Measurements from ENCODE around the gene NTN4. TPM values are rescaled to one million over a fixed set of nuclear protein-coding genes. Genes with fewer than 3 reads are reported as not detected.

NTN4 gene
- total and polyA plus RNA-seq, 10 of the 15 experiments (the other 5 are each of a cell fraction or from before 2014, with no cell fraction given) = 0.15 TPM; not detected in 9

DNA sequence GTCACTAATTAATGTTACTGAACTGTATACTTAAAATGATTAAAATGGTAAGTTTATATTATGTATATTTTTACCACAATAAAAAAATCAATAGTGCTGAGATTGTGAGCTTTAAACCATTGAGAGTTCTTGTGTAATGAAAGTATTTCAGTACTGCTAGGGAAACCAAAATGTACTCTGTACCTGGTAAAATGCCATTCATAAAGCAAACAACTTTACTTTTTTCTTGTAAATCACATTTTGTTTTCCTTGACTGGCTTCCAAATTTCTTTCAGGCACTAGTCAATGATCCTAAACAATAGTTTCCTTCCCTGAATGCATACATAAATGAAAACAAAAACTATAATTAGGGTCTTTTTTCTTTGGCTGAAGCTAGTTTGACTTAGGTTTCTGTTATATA is 38.8 kb upstream of the NTN4 start:
- Histone ChIP-seq H3K4me3 (no peak overlapping the region), H3K4me1 (ENCODE audit: control insufficient read depth, insufficient read depth, low read length) (no peaks in the 10 kb centered on the region), H3K27me3 (replicated peaks in 1 of 2; ENCODE audit: control insufficient read depth in 2 of 2, insufficient read depth in 2 of 2, low read length in 1 of 2) (peaks cover 0 to 3% of the 10 kb centered on the region in 2 experiments; a peak in 1 of 4 replicates), H3K79me2 (ENCODE audit: control insufficient read depth, insufficient read depth, low read length) (no peaks in the 10 kb centered on the region), H3K4me2 (ENCODE audit: control insufficient read depth, insufficient read depth) (no peak overlapping the region), H3K9ac (ENCODE audit: control insufficient read depth, insufficient read depth, low read length) (no peak overlapping the region), H3K9me3 (replicated peaks; ENCODE audit: control insufficient read depth, insufficient read depth, low read length) (no peaks in the 10 kb centered on the region), H3K27ac (ENCODE audit: control insufficient read depth, insufficient read depth) (no peak overlapping the region), H3K36me3 (ENCODE audit: control insufficient read depth in 2 of 2, insufficient read depth in 2 of 2, low read length in 1 of 2) (no peaks in the 10 kb centered on the region), H2AFZ (ENCODE audit: control insufficient read depth, low read depth, low read length) (no peak overlapping the region), H4K20me1 (ENCODE audit: control insufficient read depth, insufficient read depth) (no peaks in the 10 kb centered on the region)
- SMC1A ChIA-PET (ENCODE audit: uncharacterized antibody, unreplicated experiment) = no interaction called here
- RAD21 ChIA-PET (ENCODE audit: unreplicated experiment) = no interaction called here
- DNase-seq (ENCODE audit: low read depth, low spot score) (no peak), FAIRE-seq (no peak), ATAC-seq (no peak)
- intact Hi-C loops (cut with micrococcal nuclease; ENCODE audit: unreplicated experiment) = no loop called here
- CTCF ChIA-PET = no interaction called here
- POLR2A ChIA-PET = no interaction called here
- no peak for TF ChIP-seq BCL11A (IDR thresholded peaks at IDR 0.05; ENCODE audit: low read depth, low read length)
- TF ChIP-seq, protein P1, sequence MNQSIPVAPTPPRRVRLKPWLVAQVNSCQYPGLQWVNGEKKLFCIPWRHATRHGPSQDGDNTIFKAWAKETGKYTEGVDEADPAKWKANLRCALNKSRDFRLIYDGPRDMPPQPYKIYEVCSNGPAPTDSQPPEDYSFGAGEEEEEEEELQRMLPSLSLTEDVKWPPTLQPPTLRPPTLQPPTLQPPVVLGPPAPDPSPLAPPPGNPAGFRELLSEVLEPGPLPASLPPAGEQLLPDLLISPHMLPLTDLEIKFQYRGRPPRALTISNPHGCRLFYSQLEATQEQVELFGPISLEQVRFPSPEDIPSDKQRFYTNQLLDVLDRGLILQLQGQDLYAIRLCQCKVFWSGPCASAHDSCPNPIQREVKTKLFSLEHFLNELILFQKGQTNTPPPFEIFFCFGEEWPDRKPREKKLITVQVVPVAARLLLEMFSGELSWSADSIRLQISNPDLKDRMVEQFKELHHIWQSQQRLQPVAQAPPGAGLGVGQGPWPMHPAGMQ (IDR thresholded peaks at IDR 0.05; ENCODE audit: borderline replicate concordance) = no peak
- no peak for TF ChIP-seq MTA2 (IDR thresholded peaks at IDR 0.05; ENCODE audit: low read depth)
- TF ChIP-seq SREBF2 (IDR thresholded peaks at IDR 0.05; ENCODE audit: low read length) = no peak
- no peak for TF ChIP-seq CEBPB (IDR thresholded peaks at IDR 0.05; ENCODE audit: borderline replicate concordance in 1 of 2, low read depth in 2 of 2, low read length in 2 of 2)
- TF ChIP-seq, protein P2, sequence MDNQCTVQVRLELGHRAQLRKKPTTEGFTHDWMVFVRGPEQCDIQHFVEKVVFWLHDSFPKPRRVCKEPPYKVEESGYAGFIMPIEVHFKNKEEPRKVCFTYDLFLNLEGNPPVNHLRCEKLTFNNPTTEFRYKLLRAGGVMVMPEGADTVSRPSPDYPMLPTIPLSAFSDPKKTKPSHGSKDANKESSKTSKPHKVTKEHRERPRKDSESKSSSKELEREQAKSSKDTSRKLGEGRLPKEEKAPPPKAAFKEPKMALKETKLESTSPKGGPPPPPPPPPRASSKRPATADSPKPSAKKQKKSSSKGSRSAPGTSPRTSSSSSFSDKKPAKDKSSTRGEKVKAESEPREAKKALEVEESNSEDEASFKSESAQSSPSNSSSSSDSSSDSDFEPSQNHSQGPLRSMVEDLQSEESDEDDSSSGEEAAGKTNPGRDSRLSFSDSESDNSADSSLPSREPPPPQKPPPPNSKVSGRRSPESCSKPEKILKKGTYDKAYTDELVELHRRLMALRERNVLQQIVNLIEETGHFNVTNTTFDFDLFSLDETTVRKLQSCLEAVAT (IDR thresholded peaks at IDR 0.05) = no peak
- in situ Hi-C loops (cut with MboI) = no loop called here
- no TSS peak for BruUV-seq (replicated peaks)
